GM19238 (cell line): Measurements from ENCODE around the gene GNAL.
"Not testable (repeated sequence)": the region's sequence is repeated elsewhere in the genome, so short reads cannot be mapped to it uniquely, and the experiment has no call there.

Source experiments
- DNase-seq: peaks from one replicate; pipeline ENCODE4 v3.0.0; 2011; ENCODE audit warnings: low spot score; ENCODE audit not compliant: insufficient read length

The GNAL gene

DNA sequence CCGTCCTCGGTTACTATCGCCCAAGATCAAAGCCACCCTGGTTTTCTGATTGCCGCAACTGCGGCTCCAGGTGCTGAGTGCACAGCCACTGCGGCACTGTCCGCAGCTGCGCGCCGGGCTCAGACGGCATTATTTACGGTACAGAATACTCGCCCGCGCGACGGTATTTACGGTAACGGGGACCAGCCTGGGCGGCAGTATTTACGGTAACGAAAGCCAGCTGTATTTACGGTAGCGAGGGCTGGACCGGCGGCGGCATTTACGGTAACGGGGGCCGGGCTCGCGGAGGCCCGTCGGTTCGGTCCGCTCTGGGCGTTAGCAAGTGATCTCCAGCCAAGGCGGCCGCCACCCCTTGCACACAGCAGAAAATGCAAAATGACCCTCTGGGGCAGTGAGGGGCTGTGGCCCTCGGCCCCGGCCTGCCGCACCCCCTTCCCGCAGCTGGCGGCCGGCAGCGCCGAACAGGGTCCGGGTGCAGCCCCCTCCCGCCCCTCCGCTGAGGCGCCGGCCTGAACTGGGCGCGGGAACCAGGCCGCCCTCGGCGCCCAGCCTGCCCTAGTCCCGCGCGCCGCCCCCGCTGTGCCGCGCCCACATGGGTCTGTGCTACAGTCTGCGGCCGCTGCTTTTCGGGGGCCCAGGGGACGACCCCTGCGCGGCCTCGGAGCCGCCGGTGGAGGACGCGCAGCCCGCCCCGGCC, at the start of gene GNAL:
GNAL (plus strand) TSS at position 293 of the 697 bp plus-strand sequence; CDS start at position 593, 300 bp downstream.
- DNase-seq: no peak

DNA sequence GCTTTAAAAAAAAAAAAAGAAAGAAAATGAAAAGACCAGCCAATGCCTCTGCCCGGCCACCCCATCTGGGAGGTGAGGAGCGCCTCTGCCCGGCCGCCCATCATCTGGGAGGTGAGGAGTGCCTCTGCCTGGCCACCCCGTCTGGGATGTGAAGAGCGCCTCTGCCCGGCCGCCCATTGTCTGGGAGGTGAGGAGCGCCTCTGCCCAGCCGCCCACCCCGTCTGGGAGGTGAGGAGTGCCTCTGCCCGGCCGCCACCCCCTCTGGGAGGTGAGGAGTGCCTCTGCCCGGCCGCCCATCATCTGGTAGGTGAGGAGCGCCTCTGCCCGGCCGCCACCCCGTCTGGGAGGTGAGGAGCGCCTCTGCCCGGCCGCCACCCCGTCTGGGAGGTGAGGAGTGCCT, 41.8 kb upstream of the GNAL start:
- DNase-seq: not testable (repeated sequence)

DNA sequence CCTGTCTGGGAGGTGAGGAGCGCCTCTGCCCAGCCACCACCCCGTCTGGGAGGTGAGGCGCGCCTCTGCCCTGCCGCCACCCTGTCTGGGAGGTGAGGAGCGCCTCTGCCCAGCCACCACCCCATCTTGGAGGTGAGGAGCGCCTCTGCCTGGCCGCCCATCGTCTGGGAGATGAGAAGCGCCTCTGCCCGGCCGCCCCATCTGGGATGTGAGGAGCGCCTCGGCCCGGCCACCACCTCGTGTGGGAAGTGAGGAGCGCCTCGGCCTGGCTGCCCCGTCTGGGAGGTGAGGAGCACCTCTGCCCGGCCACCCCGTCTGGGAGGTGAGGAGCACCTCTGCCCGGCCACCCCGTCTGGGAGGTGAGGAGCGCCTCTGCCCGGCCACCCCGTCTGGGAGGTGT, 41.3 kb upstream of the GNAL start:
- not testable (repeated sequence) for DNase-seq

DNA sequence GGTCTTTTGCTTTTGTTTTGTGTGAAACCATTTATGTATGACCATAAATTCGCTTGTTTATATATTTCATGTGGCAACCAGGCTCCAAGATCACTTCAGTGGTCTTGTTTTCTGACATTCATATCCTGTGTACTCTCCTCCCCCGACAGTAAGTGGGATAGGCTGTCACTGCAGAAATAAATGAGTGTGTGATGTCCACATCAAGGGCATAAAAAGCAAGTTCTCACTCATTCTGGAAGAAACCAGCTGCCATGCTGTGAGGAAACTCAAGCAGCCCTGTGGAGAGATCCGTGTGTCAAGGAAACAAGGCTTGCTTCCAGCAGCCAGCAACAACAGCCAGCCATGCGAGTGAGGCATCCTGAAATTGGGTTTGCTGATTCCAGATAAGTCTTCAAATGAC, 39.2 kb upstream of the GNAL start:
- no peak for DNase-seq

DNA sequence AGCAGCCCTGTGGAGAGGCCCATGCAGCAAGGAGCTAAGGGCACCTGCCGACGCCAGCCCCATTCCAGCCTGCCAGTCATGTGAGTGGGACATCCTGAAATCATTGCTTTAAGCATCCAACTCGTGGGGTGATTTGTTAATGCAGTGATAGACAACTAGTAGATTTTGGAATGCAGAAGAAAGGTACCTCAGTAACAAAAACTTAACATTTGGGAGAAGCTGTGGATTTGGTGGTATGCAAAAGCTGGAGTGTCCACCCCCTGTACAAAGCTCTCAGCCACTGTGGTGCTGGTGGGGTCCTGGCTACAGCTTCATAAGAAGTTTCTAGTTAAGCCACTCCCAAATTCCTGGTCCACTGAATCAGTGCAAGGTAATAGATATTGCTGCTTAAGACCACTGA, 37.2 kb upstream of the GNAL start:
- no peak for DNase-seq

DNA sequence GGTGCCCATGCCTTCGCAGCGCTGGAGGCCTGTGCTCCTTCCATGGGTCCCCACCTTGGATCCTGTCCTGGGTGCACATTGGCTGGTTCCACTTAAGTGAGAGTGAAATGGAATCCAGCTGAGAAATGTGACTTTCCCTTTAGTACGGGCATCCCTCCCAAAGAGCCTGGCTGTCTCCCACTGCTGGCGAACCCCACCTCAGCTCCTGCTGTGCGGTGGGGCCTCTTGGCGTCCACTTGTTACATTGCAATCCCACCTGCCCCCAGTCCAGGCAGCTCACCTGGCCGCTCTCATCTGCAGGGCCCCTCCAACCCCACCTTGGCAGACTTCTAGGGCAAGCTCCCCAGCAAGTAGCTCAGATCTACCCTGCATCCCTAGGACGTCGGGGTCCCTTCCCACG, 35.5 kb upstream of the GNAL start:
- DNase-seq: no peak

DNA sequence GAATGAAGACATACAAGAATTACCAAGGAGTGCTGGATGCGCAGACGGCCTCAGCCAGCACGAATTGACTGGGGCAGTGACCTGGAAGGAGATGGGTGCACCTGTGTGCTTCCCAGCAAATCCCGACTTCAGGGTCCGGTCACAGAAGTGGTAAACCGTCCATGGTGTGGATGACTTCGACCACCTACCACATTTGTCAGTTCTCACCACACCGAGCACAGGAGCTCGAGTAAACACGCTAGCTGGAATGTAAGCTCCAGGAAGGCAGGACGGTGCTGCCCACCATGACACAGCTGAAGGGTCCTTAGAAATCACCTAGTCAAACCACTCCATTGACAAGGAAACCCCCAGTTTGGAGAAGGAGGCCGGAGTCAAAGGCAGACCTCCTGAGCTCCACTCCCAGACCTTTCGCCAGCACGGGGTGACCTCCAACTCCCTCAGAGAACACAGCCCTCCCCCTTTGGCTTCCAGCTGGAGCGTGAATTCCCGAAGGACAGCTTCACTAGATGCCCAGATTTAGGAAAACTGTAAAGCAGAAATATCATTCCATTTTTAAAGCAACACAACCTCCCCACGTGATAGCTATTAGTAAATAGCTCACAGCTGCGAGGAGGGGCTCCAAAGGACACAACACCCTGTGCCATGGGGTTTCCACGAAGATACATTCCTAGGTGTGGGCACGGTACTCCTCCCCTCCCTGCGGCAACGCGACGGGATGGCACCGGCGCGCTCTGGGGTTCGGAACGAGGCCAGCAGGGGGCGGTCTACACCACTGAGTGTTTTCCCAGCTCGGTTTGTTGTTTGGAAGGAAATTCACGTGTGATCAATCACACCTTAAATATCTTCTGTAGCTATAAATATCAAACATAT, 34.1 kb upstream of the GNAL start:
- peak; percentile 39 for DNase-seq

DNA sequence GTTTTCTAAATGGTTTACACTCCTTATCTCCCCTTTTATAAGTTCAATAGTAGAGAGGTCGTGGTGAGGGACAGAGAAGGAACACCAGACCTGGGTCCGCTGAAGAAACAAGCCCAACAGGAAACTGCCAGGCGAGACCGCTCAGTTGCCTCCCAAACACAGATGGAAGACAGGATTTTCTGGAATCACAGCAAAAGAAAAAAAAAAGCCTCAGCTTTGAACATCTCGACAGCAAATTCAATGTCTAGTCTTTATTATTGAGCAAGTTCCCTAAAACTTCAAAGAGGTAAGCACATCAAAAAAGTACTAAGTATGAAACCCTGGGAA, 33.5 kb upstream of the GNAL start:
- no peak for DNase-seq

DNA sequence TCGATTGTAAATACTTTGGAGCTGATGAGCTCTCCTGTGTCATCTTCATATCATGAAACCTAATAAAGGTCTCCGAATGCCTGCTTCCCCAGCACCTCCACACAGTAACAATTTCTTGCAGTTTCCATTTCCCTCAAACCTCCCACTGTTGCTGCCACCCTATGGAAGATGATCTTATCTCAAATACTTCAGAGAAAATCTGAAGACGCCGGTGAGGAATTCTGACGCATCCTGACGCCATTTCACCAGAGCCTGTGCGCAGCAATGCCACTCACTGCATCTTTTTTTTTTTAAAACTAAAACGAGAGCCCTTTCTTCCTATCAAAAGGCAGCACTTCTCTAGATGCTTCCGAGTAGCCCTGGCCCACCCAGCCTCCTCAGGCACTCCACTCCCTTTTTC, 31.9 kb upstream of the GNAL start:
- DNase-seq: no peak

DNA sequence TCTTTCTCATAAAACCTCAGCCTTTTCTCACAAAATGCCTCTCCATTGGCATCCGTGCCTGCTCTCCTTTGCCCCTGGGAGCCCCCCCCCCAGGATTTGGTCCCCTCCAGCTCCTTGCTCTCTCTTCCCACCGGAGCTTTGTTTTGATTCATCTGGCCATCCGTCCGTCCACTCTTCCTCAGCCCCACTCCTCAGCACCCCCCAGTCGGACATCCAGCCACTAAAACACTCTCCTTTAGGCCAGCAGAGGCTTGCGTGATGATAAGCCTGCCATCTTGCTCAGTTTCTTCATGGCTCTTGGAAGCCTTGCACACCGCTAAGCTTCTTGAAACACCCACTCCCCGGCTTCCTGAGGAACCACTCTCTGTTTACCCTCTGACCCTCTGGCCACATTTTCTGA, 31.5 kb upstream of the GNAL start:
- DNase-seq: no peak

DNA sequence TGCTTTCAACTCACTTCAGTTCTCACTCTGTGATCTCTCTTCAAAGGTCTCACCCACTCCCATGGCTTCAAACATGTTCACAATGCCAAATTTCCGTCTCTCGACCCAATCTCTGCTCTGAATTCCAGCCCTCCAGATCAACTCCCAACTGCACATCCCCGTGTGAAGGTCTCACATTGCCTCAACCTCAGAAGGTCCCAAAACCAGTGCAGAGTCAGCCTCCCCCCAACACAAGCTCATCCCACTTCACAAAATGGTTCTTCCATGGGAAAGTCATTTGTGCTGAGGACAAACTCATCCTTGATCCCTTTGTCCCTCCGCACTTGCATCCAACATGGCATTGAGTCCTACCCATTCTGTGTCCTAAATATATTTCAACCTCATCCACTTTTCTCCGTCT, 31.0 kb upstream of the GNAL start:
- no peak for DNase-seq

DNA sequence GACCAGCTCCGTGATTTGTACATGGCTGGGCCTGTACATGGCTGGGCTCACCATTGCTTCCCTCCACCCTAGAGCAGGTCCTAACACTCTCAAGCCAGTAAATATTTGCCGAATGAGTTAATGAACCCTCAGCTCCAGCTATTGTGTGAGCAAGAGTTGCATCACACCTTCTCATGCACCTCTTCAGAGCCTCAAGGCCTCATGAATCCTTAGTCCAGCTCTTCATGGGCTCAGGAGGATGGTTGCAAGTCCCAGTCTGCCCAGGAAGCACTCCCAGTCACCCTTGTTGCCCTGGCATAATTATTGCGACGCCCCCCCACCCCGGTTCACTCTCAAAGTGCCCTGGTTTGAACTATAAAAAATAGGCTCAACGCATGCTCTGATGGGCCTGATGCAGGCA, 30.1 kb upstream of the GNAL start:
- DNase-seq: no peak

DNA sequence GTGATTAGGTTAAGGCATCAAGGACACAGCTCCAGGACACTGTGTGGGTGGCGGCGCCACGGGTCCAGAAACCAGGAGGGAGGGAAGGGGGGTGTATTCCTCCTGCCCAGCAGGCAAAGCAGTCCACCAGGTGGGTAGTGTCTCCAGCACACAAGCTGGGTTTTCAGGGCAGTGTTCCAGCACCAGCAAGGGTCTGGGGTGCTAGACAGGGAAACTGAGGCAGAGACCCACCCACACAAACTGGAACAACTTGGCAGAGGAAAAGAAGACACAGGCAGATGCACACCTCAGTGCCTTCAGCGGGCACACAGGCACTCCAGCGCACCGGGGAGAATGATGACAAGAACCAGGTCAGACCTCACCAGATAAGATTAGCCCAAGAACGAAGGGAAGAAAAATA, 28.4 kb upstream of the GNAL start:
- no peak for DNase-seq

DNA sequence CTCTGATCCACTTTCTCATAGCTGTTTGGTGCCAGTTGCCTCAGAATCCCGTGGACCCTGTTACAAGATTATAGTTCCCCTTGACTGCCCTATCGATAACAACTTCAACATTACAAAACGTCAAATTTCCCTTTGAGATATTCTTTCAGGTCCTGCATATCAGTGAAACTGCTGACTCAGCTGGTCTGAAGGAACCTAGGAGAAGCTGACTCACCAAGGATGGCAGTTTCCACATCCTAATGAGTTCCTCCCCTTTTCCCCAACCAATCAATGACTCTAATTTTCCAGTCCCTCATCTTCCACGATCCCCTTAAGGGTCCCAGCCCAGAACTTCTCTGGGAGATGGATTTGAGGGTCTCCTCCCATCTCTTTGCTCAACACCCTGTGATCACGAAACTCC, 27.6 kb upstream of the GNAL start:
- no peak for DNase-seq

DNA sequence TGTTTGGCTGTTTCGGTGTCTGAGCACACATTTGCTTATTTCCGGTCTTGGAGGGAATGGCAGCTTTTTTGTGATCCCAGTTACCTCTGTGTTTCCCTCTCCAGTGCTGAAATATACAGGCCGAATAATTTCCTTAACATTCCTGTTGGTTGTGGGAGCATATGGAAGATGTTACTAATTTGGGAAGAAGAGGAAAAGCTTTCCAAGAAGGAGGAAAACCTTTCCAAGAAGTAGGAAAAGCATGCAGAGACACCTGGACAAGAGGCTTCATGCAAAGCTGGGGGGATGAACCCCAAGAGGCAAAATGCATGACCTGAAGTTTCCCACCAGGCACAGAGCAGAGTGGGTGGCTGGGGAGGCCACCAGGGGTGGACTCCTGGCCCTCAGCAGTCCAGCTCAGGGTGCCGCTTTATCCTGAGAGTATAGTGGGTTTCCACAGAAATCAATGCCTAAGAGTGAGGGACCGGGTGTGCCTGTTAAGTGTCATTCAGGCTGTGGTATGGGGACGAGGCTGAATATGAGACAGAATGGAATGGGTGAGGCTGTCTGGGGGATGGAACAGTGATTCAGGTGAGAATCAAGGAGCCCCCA, 25.5 kb upstream of the GNAL start:
- DNase-seq: no peak

DNA sequence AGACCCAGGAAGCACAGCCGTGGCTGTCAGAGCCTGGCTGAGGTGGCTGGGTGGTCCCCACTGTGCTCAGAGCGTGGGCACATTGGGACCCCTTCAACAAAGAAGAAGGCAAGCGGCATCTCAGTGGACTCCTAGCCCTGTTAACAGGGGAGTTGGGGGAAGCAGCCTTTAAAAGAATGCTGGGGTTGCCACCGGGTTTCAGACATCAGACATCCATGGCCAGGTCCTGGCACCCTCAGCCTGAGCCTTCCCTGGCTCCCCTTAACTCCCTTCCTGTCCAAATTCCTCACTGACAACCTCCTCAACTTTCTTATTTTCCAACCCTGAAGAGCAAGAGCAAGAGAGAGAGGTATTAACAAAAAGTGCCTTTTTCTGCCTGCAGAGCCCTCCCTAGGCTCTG, 24.8 kb upstream of the GNAL start:
- no peak for DNase-seq

DNA sequence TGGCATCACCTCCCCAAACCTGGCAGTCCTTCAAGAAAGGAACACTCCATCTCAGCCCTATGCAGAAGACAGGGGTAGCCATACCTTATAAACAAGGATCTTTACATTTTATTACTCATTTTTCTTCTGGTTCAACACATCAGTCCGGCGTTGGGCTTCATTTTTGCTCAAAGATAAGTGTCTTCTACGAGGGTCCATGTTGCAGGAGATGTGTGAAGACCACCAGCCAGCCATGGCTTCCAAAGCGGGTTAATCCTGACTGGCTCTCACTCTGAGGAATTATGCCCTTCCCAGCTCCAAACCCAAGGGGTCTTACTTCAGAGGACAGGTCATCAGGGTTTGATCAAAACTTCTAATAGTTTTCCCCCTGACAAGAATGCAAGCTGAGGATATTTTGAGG, 23.9 kb upstream of the GNAL start:
- DNase-seq: no peak

DNA sequence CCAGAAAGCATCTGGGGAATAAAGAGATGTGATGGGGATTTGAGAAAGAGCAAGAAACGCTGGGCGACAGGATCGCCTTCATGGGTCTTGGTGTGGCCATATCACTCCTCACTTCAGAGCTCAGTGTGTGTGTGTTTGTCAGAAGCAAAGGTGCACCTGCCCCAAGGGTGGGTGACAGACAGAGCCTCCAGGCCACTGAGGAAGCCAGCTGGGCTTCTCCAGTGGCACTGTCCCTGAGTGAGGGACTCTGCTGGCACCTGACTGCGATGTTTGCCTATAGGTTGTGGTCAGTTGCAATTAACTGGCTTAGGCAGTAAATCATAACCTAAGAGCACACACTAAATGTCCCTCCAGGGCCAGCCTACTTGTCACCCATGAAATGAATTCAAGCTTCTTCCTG, 23.5 kb upstream of the GNAL start:
- no peak for DNase-seq

DNA sequence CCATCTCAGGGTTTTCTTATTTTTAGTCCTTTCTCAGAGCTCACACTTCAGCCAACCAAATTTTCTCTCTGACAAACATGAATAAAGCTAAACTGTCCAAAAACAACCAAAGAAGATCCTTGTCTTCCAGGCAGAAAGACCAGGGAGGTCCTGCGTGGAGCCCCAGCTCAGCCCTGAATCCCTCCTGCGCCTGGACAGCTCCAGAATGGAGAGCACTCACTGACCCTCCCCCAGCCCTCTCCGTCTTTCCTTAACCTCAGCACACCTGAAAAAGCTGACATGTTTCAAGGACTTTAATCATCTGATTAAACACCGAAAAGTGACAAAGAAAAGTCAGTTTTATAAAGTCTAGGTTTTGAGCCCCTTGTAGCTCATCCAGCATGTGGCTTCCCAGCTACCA, 22.9 kb upstream of the GNAL start:
- DNase-seq: no peak

DNA sequence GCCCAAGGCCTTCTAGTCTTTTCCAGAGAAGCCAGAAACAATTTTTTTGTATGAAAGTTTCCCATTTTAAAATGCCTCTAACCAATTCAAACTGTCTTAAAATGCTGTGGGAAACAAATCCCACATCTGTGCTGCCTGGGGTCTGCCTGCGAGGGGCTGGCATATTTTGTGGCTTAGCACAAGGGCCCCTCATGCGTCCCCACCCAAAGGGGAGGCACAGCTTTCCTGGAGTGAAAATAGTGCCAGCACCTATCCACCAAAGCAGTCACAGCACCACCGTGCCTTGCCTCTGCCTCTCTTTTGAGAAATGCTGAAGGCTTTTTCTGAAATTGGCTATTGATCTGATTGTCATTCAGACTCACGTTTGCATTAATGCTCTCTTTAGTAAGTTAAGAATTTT, 22.2 kb upstream of the GNAL start:
- DNase-seq: no peak

DNA sequence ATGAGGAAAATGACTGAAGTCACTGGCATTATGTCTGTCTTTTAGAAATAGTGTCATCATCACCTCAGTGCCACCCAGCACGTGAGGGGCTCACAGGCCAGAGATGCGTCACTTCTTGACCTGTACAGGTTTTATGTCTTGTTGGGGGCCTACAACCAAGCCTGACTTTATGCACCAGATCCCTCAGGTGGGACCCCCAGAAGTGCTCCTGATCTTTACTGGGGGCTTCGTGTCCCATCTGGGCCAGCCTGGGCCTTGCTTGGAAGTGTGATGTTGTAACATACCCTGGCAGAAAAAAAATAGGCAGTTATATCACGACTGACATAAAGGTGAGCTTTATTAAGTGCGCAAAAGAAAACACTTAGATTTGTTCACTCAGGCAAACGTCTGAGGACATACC, 21.5 kb upstream of the GNAL start:
- no peak for DNase-seq

DNA sequence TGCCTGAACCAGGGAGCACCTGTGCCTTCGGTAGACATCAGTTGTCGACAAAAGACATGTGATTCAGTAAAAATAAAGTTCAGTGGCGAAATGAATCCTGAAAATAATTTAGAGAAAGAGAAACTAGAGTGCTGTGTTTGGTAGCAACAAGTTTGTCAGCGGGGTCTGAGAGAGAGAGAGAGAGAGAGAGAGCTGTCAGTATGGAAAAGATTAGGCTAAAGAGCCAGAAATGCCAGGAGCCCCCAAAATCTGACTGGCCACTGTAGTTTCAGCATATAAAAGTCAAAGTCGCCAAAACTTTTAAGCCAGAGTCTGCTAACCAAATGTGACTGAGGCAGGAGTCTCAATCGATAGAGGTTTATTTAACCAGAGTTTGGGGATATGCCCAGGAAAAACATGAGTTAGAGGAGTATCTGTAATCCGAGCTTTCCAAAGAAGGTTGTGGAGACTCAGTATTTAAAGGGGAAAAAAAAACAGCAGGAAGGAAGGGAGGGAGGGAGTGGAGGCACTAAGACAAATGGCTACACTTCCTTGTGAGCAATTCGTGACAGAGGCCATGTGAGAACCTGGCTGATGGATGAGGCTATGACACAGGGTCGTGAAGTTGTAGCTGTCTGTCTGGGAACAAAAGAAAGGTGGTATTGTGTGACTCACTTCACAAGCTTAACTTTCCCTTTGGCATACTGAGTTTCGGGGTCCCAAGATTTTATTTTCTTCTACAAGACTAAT, 20.5 kb upstream of the GNAL start:
- no peak for DNase-seq
